Measurements from ENCODE around the gene CAMK1G.

CAMK1G gene

GRCh38 chr1:209554761-209555611 is 28.5 kb upstream of the CAMK1G start:
- H3K4me1 Mint-ChIP-seq (ENCODE audit: low read depth) = no peaks in the 10 kb centered on the region
- H3K9me3 Mint-ChIP-seq = no peaks in the 10 kb centered on the region
- H3K27ac Mint-ChIP-seq = no peak overlapping the region
- H3K27me3 Mint-ChIP-seq (ENCODE audit: low read depth) = peaks cover 18% of the 10 kb centered on the region
- no peaks in the 10 kb centered on the region for H3K36me3 Mint-ChIP-seq (ENCODE audit: low read depth)
- H3K4me3 Mint-ChIP-seq = no peak overlapping the region

- H3K4me1 Mint-ChIP-seq (ENCODE audit: low read depth) = no peaks in the 10 kb centered on the region
- no peak overlapping the region for H3K4me3 Mint-ChIP-seq
- peaks cover 13% of the 10 kb centered on the region for H3K27me3 Mint-ChIP-seq (ENCODE audit: low read depth)
- no peaks in the 10 kb centered on the region for H3K9me3 Mint-ChIP-seq
- H3K27ac Mint-ChIP-seq = no peak overlapping the region
- no peaks in the 10 kb centered on the region for H3K36me3 Mint-ChIP-seq (ENCODE audit: low read depth)
Observed at GRCh38 chr1:209556162-209556690, 27.3 kb upstream of the CAMK1G start.

GRCh38 chr1:209557221-209557620 is 26.3 kb upstream of the CAMK1G start:
- H3K9me3 Mint-ChIP-seq = no peaks in the 10 kb centered on the region
- no peaks in the 10 kb centered on the region for H3K36me3 Mint-ChIP-seq (ENCODE audit: low read depth)
- H3K4me3 Mint-ChIP-seq = no peak overlapping the region
- peaks cover 21% of the 10 kb centered on the region for H3K27me3 Mint-ChIP-seq (ENCODE audit: low read depth)
- no peak overlapping the region for H3K27ac Mint-ChIP-seq
- H3K4me1 Mint-ChIP-seq (ENCODE audit: low read depth) = no peaks in the 10 kb centered on the region

- H3K27me3 Mint-ChIP-seq (ENCODE audit: low read depth) = peaks cover 37% of the 10 kb centered on the region
- H3K4me3 Mint-ChIP-seq = no peak overlapping the region
- no peak overlapping the region for H3K27ac Mint-ChIP-seq
- H3K4me1 Mint-ChIP-seq (ENCODE audit: low read depth) = no peaks in the 10 kb centered on the region
- H3K9me3 Mint-ChIP-seq = no peaks in the 10 kb centered on the region
- H3K36me3 Mint-ChIP-seq (ENCODE audit: low read depth) = no peaks in the 10 kb centered on the region
Observed at GRCh38 chr1:209560529-209560928, 23.0 kb upstream of the CAMK1G start.

- H3K9me3 Mint-ChIP-seq = no peaks in the 10 kb centered on the region
- no peak overlapping the region for H3K27ac Mint-ChIP-seq
Observed at GRCh38 chr1:209560952-209561351, 22.6 kb upstream of the CAMK1G start.

GRCh38 chr1:209561532-209561931 is 22.0 kb upstream of the CAMK1G start:
- Mint-ChIP-seq H3K27me3 (ENCODE audit: low read depth) (peaks cover 41% of the 10 kb centered on the region), H3K4me3 (no peak overlapping the region), H3K27ac (no peak overlapping the region), H3K4me1 (ENCODE audit: low read depth) (peaks cover 6% of the 10 kb centered on the region), H3K36me3 (ENCODE audit: low read depth) (no peaks in the 10 kb centered on the region), H3K9me3 (no peaks in the 10 kb centered on the region)

More at GRCh38 chr1:209560952-209561351, 22.6 kb upstream of the CAMK1G start:
- Mint-ChIP-seq H3K36me3 (ENCODE audit: low read depth) (no peaks in the 10 kb centered on the region), H3K4me3 (no peak overlapping the region), H3K27me3 (ENCODE audit: low read depth) (peaks cover 39% of the 10 kb centered on the region), H3K4me1 (ENCODE audit: low read depth) (peaks cover under 1% of the 10 kb centered on the region)

GRCh38 chr1:209564849-209565248 is 18.7 kb upstream of the CAMK1G start:
- Mint-ChIP-seq H3K27ac (no peak overlapping the region), H3K36me3 (ENCODE audit: low read depth) (no peaks in the 10 kb centered on the region), H3K4me3 (no peak overlapping the region), H3K27me3 (ENCODE audit: low read depth) (peaks cover 45% of the 10 kb centered on the region), H3K4me1 (ENCODE audit: low read depth) (peaks cover 14% of the 10 kb centered on the region), H3K9me3 (no peaks in the 10 kb centered on the region)

- Mint-ChIP-seq H3K9me3 (no peaks in the 10 kb centered on the region), H3K36me3 (ENCODE audit: low read depth) (no peaks in the 10 kb centered on the region), H3K4me3 (no peak overlapping the region), H3K4me1 (ENCODE audit: low read depth) (peaks cover 18% of the 10 kb centered on the region), H3K27me3 (ENCODE audit: low read depth) (peaks cover 52% of the 10 kb centered on the region), H3K27ac (no peak overlapping the region)
Observed at GRCh38 chr1:209565759-209566678, 17.5 kb upstream of the CAMK1G start.

- H3K27me3 Mint-ChIP-seq (ENCODE audit: low read depth) = peaks cover 51% of the 10 kb centered on the region
- H3K4me1 Mint-ChIP-seq (ENCODE audit: low read depth) = peaks cover 18% of the 10 kb centered on the region
- no peaks in the 10 kb centered on the region for H3K9me3 Mint-ChIP-seq
- no peak overlapping the region for H3K4me3 Mint-ChIP-seq
- H3K27ac Mint-ChIP-seq = no peak overlapping the region
- H3K36me3 Mint-ChIP-seq (ENCODE audit: low read depth) = no peaks in the 10 kb centered on the region
Observed at GRCh38 chr1:209567698-209568175, 15.8 kb upstream of the CAMK1G start.

GRCh38 chr1:209569455-209570207 is 13.9 kb upstream of the CAMK1G start:
- Mint-ChIP-seq H3K4me3 (peak overlapping the region; percentile 12), H3K27me3 (ENCODE audit: low read depth) (peaks cover 47% of the 10 kb centered on the region), H3K9me3 (no peaks in the 10 kb centered on the region), H3K27ac (no peak overlapping the region), H3K4me1 (ENCODE audit: low read depth) (peaks cover 18% of the 10 kb centered on the region), H3K36me3 (ENCODE audit: low read depth) (no peaks in the 10 kb centered on the region)

- Mint-ChIP-seq H3K4me1 (ENCODE audit: low read depth) (peaks cover 18% of the 10 kb centered on the region), H3K27ac (no peak overlapping the region), H3K9me3 (no peaks in the 10 kb centered on the region), H3K36me3 (ENCODE audit: low read depth) (no peaks in the 10 kb centered on the region), H3K4me3 (no peak overlapping the region), H3K27me3 (ENCODE audit: low read depth) (peaks cover 52% of the 10 kb centered on the region)
Observed at GRCh38 chr1:209570743-209571142, 12.8 kb upstream of the CAMK1G start.

- H3K4me1 Mint-ChIP-seq (ENCODE audit: low read depth) = peaks cover 4% of the 10 kb centered on the region
- H3K9me3 Mint-ChIP-seq = no peaks in the 10 kb centered on the region
- H3K4me3 Mint-ChIP-seq = no peak overlapping the region
- no peak overlapping the region for H3K27ac Mint-ChIP-seq
- H3K36me3 Mint-ChIP-seq (ENCODE audit: low read depth) = no peaks in the 10 kb centered on the region
- H3K27me3 Mint-ChIP-seq (ENCODE audit: low read depth) = peaks cover 37% of the 10 kb centered on the region
Observed at GRCh38 chr1:209576392-209577197, 6.9 kb upstream of the CAMK1G start.

- Mint-ChIP-seq H3K4me3 (no peak overlapping the region), H3K4me1 (ENCODE audit: low read depth) (peaks cover 4% of the 10 kb centered on the region), H3K36me3 (ENCODE audit: low read depth) (no peaks in the 10 kb centered on the region), H3K27ac (no peak overlapping the region), H3K27me3 (ENCODE audit: low read depth) (peaks cover 33% of the 10 kb centered on the region), H3K9me3 (no peaks in the 10 kb centered on the region)
Observed at GRCh38 chr1:209577346-209577745, 6.2 kb upstream of the CAMK1G start.
